Mucosa of rectum (tissue), 2 donors: ENCODE measurements around the gene DYNLT3.

Experiments used
- H3K27ac ChIP-seq, 2 donors: one replicate each; pipeline ENCODE4 v1.7.0; 2013; ENCODE audit warnings: inconsistent platforms in 2 of 2, low read depth in 2 of 2, low read length in 2 of 2
- H3K27me3 ChIP-seq, 2 donors: one replicate each; pipeline ENCODE4 v1.7.0; 2013; ENCODE audit warnings: low read length in 2 of 2; ENCODE audit not compliant: control insufficient read depth in 2 of 2, insufficient read depth in 2 of 2
- H3K36me3 ChIP-seq, 2 donors: one replicate each; pipeline ENCODE4 v1.7.0; 2013; ENCODE audit warnings: low read length in 2 of 2; ENCODE audit not compliant: control insufficient read depth in 2 of 2, insufficient read depth in 2 of 2
- H3K4me1 ChIP-seq, 2 donors: one replicate each; pipeline ENCODE4 v1.7.0; 2013; ENCODE audit warnings: low read length in 2 of 2, mild to moderate bottlenecking in 1 of 2; ENCODE audit not compliant: control insufficient read depth in 2 of 2, insufficient read depth in 2 of 2
- H3K4me3 ChIP-seq, 2 donors: one replicate each; pipeline ENCODE4 v1.7.0; 2013; ENCODE audit warnings: low read length in 2 of 2
- H3K9ac ChIP-seq, 2 donors: one replicate each; pipeline ENCODE4 v1.7.0; 2013; ENCODE audit warnings: low read length in 2 of 2, low read depth in 1 of 2, mild to moderate bottlenecking in 1 of 2
- H3K9me3 ChIP-seq, 2 donors: one replicate each; pipeline ENCODE4 v1.7.0; 2013; ENCODE audit warnings: low read length in 2 of 2; ENCODE audit not compliant: control insufficient read depth in 2 of 2
- donor health status: healthy.
- donor health status: Normal muscosa, but diverticular disease.

Gene DYNLT3

GRCh38 chrX:37873220-37873619 is 25.8 kb upstream of the DYNLT3 start:
- Histone ChIP-seq H3K36me3 (no peaks in the 10 kb centered on the region), H3K9ac (no peak overlapping the region)

GRCh38 chrX:37872303-37872655 is 24.9 kb upstream of the DYNLT3 start:
- no peak overlapping the region for H3K9ac ChIP-seq
- no peaks in the 10 kb centered on the region for H3K9me3 ChIP-seq
- peaks cover 2 to 6% of the 10 kb centered on the region in 2 donors for H3K27me3 ChIP-seq
- no peak overlapping the region for H3K4me3 ChIP-seq
- no peaks in the 10 kb centered on the region for H3K4me1 ChIP-seq
- H3K27ac ChIP-seq, result no peak overlapping the region
- no peaks in the 10 kb centered on the region for H3K36me3 ChIP-seq

More at GRCh38 chrX:37873220-37873619, 25.8 kb upstream of the DYNLT3 start:
- peaks cover 2 to 6% of the 10 kb centered on the region in 2 donors for H3K27me3 ChIP-seq
- H3K27ac ChIP-seq, result no peak overlapping the region
- H3K9me3 ChIP-seq, result no peaks in the 10 kb centered on the region
- no peaks in the 10 kb centered on the region for H3K4me1 ChIP-seq
- H3K4me3 ChIP-seq, result no peak overlapping the region

- Histone ChIP-seq H3K27ac (no peak overlapping the region), H3K36me3 (no peaks in the 10 kb centered on the region), H3K9me3 (no peaks in the 10 kb centered on the region), H3K4me1 (no peaks in the 10 kb centered on the region), H3K27me3 (peaks cover 2 to 6% of the 10 kb centered on the region in 2 donors), H3K4me3 (no peak overlapping the region), H3K9ac (no peak overlapping the region)
Measured at GRCh38 chrX:37871626-37872302, 24.4 kb upstream of the DYNLT3 start.

GRCh38 chrX:37867536-37868153 is 20.3 kb upstream of the DYNLT3 start:
- no peak overlapping the region for H3K9ac ChIP-seq
- no peaks in the 10 kb centered on the region for H3K4me1 ChIP-seq
- H3K4me3 ChIP-seq, result no peak overlapping the region
- H3K27me3 ChIP-seq, result peaks cover 0 to 2% of the 10 kb centered on the region in 2 donors
- H3K36me3 ChIP-seq, result no peaks in the 10 kb centered on the region
- H3K27ac ChIP-seq, result no peak overlapping the region
- no peaks in the 10 kb centered on the region for H3K9me3 ChIP-seq

GRCh38 chrX:37863728-37864127 is 16.4 kb upstream of the DYNLT3 start:
- H3K9me3 ChIP-seq, result no peaks in the 10 kb centered on the region
- H3K4me1 ChIP-seq, result no peaks in the 10 kb centered on the region
- H3K27ac ChIP-seq, result no peak overlapping the region
- H3K27me3 ChIP-seq, result no peaks in the 10 kb centered on the region
- no peaks in the 10 kb centered on the region for H3K36me3 ChIP-seq
- H3K9ac ChIP-seq, result no peak overlapping the region
- H3K4me3 ChIP-seq, result no peak overlapping the region

- Histone ChIP-seq H3K4me3 (no peak overlapping the region), H3K4me1 (no peaks in the 10 kb centered on the region), H3K27ac (no peak overlapping the region), H3K9me3 (no peaks in the 10 kb centered on the region), H3K27me3 (no peaks in the 10 kb centered on the region), H3K36me3 (no peaks in the 10 kb centered on the region), H3K9ac (no peak overlapping the region)
Measured at GRCh38 chrX:37862851-37863250, 15.5 kb upstream of the DYNLT3 start.

GRCh38 chrX:37860721-37861120 is 13.3 kb upstream of the DYNLT3 start:
- no peak overlapping the region for H3K9ac ChIP-seq
- H3K27me3 ChIP-seq, result no peaks in the 10 kb centered on the region
- no peak overlapping the region for H3K4me3 ChIP-seq
- no peaks in the 10 kb centered on the region for H3K4me1 ChIP-seq
- no peaks in the 10 kb centered on the region for H3K36me3 ChIP-seq
- H3K27ac ChIP-seq, result no peak overlapping the region
- H3K9me3 ChIP-seq, result no peaks in the 10 kb centered on the region

GRCh38 chrX:37854748-37855147 is 7.4 kb upstream of the DYNLT3 start:
- Histone ChIP-seq H3K9me3 (no peaks in the 10 kb centered on the region), H3K9ac (no peak overlapping the region), H3K27me3 (peaks cover 0 to 2% of the 10 kb centered on the region in 2 donors), H3K4me3 (no peak overlapping the region), H3K27ac (no peak overlapping the region), H3K36me3 (no peaks in the 10 kb centered on the region), H3K4me1 (no peaks in the 10 kb centered on the region)

GRCh38 chrX:37854148-37854547 is 6.8 kb upstream of the DYNLT3 start:
- H3K4me1 ChIP-seq, result no peaks in the 10 kb centered on the region
- no peak overlapping the region for H3K4me3 ChIP-seq
- no peaks in the 10 kb centered on the region for H3K9me3 ChIP-seq
- no peaks in the 10 kb centered on the region for H3K36me3 ChIP-seq
- no peak overlapping the region for H3K27ac ChIP-seq
- H3K9ac ChIP-seq, result no peak overlapping the region
- H3K27me3 ChIP-seq, result peaks cover 0 to 2% of the 10 kb centered on the region in 2 donors

GRCh38 chrX:37847733-37848197 is 394 bp upstream of the DYNLT3 start:
- Histone ChIP-seq H3K27me3 (no peaks in the 10 kb centered on the region), H3K9me3 (no peaks in the 10 kb centered on the region), H3K4me3 (peak overlapping the region; percentile 72 to 74), H3K9ac (peak overlapping the region; percentile 35 to 79), H3K4me1 (no peaks in the 10 kb centered on the region), H3K36me3 (no peaks in the 10 kb centered on the region), H3K27ac (peak overlapping the region; percentile 67 to 69)
